D721Med (cell line): ENCODE data around the gene RHOH.
"Not testable (repeated sequence)": the region's sequence is repeated elsewhere in the genome, so short reads cannot be mapped to it uniquely, and the experiment has no call there.

Experiments
- DNase-seq: peaks from one replicate; pipeline ENCODE4 v3.0.0; 2011; ENCODE audit warnings: low spot score; ENCODE audit not compliant: insufficient read length
- FAIRE-seq: peaks from 2 replicates; lab custom pipeline; 2011; peaks lifted over from hg19 to GRCh38; lab: Jason Lieb, UNC
- TF ChIP-seq, protein P1 (sequence below): IDR thresholded peaks from 2 replicates; pipeline ENCODE4 v1.5.1; 2012; ENCODE audit warnings: mild to moderate bottlenecking, control low read depth; ENCODE audit not compliant: insufficient read depth; ENCODE audit errors: missing control alignments

Gene RHOH

GRCh38 chr4:40283413-40283812, 86.6 kb downstream of the RHOH start:
- no peak for FAIRE-seq
- TF ChIP-seq, protein P1, sequence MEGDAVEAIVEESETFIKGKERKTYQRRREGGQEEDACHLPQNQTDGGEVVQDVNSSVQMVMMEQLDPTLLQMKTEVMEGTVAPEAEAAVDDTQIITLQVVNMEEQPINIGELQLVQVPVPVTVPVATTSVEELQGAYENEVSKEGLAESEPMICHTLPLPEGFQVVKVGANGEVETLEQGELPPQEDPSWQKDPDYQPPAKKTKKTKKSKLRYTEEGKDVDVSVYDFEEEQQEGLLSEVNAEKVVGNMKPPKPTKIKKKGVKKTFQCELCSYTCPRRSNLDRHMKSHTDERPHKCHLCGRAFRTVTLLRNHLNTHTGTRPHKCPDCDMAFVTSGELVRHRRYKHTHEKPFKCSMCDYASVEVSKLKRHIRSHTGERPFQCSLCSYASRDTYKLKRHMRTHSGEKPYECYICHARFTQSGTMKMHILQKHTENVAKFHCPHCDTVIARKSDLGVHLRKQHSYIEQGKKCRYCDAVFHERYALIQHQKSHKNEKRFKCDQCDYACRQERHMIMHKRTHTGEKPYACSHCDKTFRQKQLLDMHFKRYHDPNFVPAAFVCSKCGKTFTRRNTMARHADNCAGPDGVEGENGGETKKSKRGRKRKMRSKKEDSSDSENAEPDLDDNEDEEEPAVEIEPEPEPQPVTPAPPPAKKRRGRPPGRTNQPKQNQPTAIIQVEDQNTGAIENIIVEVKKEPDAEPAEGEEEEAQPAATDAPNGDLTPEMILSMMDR, result no peak
- no peak for DNase-seq

GRCh38 chr4:40283968-40284367, 87.1 kb downstream of the RHOH start:
- TF ChIP-seq, protein P1, result no peak
- FAIRE-seq, result no peak
- DNase-seq, result no peak

GRCh38 chr4:40285692-40286091, 88.9 kb downstream of the RHOH start:
- TF ChIP-seq, protein P1, result no peak
- DNase-seq (no peak), FAIRE-seq (no peak)

- DNase-seq (no peak), FAIRE-seq (no peak)
- TF ChIP-seq, protein P1, result no peak
These were observed 91.7 kb downstream of the RHOH start for GRCh38 chr4:40288566-40288965.

DNA sequence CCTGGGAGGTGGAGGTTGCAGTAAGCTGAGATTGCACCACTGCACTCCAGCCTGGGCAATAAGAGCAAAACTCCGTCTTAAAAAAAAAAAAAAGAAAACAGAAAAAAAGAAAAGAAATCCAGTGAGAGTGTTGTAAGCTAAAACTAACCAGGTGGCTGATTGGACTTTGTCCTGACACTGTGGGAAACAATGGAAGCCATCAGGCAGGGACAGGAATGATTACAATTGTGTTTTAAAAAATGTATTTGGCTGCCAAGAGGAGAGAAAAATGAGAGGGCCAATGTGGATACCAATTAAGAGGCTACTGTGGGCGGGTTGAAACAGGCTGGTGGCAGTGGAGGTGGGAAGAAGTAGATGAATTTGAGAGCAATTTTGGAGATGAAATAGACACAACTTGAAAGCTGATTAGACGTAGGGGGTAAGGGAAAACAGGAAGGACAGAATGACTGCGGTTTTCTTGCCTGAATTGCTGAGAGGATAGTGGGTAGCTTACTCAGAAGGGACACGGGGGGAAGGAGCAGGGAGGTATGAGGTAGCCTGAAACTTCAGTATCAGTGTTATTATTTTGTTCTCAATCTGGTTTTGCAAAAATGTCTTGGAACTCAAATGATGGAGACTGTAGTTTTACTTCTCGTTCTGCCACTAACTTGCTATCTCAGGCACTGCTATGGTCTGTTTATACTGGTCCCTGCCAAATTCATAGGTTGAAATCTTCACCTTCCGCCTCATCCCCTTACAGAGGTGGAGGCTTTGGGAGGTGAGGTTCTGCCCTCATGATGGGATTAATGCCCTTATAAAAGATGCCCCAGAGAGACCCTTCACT, 92.7 kb downstream of the RHOH start:
- TF ChIP-seq, protein P1, result no peak
- DNase-seq (no peak), FAIRE-seq (no peak)

- not testable (repeated sequence) for DNase-seq, FAIRE-seq
These were observed 93.9 kb downstream of the RHOH start for GRCh38 chr4:40290611-40291186.

DNA sequence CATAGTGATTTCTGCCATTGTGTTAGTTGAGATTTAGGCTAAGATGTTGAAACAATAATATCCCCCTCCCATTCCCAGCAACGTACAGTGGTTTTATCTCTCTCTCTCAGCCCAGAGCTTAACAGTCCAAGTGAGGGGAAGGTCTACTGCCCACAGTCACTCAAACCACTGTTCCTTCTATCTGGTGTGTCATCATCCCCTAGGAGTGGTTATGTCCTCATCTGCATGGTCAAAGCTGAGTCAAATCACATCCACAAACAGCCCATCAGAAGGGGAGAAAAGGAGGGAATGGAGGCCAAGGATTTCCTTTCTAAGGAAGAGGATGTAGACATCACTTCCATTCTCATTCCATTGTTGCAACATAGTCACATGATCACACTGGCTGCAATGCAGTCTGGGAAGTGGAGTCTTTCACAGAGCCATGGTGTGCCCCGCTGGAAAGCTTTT, 95.5 kb downstream of the RHOH start:
- TF ChIP-seq, protein P1, result no peak
- DNase-seq (no peak), FAIRE-seq (no peak)
